HG03103 (cell line): ENCODE data around the gene RRP36.
A peak's percentile ranks its signal among the peaks of the same experiment; 100 is the strongest.
"Not testable (repeated sequence)": the region's sequence is repeated elsewhere in the genome, so short reads cannot be mapped to it uniquely, and the experiment has no call there.

Experiments
- ATAC-seq: cut with Tn5 transposase; IDR thresholded peaks from one replicate; pipeline ENCODE4 v1.9.1; 2021; ENCODE audit warnings: low read depth; ENCODE audit not compliant: unreplicated experiment

Gene RRP36, protein sequence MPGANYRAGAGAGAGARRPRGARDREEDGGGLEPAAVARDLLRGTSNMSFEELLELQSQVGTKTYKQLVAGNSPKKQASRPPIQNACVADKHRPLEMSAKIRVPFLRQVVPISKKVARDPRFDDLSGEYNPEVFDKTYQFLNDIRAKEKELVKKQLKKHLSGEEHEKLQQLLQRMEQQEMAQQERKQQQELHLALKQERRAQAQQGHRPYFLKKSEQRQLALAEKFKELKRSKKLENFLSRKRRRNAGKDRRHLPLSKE

DNA sequence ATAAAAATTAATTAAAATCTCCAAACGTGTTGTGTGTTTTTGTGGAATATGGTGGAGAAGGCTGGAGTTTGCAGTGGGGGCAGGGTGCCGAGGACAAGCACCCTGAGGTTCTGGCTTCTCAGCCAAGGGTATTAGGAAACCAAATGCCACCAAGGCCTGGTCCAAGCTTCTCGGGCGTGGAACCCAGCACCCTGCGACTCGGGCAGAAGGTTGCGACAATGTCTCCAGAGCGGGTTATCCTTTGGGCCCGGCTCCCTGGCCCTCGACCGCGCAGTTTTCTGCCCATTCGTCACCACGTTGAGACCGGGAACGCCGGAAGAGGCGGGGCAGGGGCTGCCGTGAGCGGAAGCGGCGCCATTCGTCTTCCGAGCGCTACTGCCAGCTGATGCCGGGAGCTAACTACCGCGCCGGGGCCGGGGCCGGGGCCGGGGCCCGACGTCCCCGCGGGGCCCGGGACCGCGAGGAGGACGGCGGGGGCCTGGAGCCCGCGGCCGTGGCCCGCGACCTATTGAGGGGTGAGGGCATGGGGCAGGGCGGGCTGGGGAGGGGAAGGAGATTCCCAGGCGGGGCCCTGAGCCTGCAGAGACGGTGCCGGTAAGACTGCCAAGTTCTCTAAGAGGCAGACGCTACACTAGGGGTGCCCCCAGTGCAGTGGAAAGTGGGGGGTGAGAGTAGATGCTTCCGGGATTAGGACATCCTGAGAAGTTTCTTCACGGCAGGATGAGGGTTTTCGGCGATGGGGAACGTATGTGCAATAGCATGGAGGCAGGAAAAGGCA is at the start of gene RRP36:
TSS of gene RRP36 (plus strand) at position 354 of the 778 bp plus-strand sequence. CDS start at position 386, 32 bp downstream.
- peak; percentile 74 for ATAC-seq

DNA sequence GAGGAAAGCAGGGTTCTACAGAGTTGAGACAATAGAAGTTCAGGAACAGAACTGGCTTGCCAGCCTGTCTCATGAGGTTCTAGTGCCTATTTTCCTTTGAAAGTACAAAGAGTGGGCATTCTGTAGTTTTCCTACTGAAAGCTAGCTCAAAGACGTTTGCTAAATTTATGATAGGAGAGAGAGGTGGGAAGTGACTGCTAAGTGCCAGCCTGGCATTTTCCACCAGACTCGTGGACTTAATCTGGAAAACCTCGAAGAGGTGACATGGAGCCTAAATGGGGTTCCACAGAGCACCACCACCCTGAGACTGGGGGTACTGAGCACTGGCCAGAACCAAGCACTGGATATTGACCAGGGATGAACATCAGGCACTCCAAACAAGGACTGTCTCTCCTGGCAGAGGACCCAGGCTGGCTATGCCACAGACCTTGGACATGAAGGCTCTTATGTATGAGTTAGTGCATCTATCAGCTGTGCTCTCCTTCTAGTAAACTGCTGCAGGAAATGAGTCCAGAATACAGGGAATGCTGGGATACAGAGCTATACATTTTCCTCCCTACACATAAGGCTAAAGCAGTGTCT is 49.6 kb upstream of the RRP36 start:
- no peak for ATAC-seq

DNA sequence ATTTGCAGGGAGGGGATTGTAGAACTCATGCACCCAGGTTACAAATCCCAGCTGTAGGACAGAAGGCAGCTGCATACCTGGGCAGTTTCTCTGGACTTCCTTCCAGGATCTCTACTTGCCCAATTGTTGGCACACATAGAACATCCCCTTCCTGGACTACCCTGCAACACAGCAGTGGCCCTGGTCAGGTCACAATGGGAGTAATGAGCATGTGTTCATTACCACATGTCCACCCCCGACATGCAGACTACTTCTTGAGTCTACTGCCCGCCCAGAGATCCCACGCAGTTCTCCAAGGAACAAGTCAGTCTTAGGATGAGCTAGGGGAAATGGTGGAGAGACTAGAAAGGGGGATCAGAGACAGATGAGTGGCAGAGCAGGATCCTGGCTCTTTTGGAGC is 47.5 kb upstream of the RRP36 start:
- ATAC-seq, result no peak

DNA sequence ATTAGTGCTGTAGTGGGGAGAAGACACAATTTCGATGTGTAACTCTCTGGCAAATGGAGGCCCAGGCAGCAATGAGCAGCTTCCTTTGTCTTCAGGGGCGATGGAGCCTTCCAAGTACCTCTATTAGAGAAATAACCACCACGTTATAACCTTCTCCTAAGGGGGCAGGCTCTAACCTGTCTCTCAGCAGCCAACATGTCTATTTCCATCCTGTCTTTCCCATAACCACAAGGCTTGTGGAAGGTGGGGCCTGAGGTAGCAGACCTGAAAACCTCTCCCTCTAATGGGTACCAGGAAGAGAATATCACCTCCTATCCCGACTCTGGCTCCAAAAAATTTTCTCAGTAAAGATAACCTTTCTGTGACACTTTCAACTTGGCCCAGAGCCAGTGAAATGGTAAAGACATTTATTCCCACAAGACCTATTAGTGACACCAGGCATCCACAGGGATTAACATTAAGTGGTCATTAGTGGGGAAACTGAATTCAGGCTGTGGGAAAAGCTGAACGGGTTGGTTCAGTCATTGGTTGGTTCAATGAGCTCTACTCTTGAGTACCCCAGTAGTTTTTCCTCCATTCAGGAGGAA is 46.4 kb upstream of the RRP36 start:
- ATAC-seq, result no peak

DNA sequence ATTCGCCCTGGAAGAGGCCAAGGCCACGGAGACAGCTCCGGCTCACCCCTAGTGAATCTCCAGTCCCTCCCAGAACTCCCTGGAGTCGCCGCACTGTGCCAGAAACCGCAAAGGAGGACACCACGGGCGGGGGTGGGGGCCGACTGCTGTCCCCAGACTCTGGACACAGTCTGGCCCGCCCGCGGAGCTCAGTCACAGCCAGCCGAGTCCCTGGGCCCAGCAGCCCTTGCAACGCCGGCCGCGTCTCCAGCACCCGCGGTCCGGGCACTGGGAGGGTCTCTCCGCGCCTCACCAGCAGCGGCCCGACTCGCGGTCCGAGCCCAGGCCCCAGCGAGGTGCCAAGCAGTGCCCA is 43.0 kb upstream of the RRP36 start:
- ATAC-seq, result peak; percentile 8

DNA sequence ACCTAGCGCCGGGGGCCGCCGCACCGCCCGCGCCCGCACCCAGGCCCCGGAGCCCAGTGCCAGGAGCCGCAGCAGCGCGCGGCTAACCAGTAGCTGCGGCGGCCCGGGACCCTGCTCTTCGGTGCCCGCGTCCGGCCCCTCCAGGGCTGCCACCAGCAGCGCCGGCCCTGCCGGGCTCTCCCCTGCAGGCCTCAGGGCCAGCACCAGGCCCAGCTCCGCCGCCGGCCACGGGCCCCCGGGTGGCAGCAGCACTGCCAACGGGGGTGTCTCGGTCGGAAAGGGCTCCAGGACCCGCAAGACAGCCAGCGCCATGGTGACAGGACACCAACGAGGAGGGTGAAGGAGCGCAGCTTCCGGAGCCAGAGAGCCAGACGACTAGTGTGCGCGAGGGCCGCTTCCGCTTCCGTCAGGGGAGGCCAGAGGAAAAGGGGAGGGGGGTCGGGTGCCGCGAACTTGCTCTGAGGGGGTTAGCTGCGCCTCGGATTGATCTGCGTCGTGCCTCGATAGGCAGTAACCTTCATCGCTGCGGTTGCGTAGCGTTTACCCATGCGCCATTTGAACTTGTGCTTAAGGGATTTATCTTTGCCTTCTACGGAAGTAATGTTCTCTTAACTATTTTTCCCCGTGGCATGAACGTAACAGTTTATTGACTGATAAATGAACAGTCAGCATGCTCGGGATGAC is 42.4 kb upstream of the RRP36 start, which contains the start of gene PEX6:
TSS of gene PEX6 (minus strand) at position 343 of the 684 bp plus-strand sequence. CDS start at position 312, 31 bp downstream.
- ATAC-seq, result peak; percentile 84

DNA sequence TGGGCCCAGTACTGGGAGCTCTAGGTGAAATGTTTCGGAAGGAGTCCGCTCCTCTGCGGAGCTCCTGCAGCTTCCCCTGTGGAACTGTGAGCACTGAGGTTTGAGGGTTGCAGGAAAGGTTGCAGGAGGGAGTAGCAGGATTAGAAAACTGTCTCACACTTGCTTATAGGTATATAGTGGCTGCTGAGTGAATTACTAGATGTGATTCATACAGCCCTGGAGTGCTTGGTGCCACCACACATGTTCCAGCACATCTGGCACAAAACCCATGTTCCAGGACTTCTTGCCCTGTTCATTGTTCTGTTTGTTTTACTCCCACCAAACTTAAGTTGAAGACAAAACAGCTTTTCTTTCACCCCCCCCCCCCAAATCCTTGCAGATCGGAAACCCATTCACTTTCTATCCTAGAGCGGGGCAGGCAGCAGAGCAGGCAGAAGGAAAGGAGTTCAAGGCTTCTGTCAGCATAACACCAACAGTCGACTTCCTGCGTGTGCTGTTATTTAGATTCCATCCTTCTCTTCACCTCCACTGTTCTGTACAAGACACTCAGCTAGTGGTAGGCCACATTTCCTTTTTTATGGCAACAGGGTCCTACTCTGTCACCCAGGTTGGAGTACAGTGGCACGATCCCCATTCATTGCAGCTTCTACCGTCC is 41.8 kb upstream of the RRP36 start:
- no peak for ATAC-seq

DNA sequence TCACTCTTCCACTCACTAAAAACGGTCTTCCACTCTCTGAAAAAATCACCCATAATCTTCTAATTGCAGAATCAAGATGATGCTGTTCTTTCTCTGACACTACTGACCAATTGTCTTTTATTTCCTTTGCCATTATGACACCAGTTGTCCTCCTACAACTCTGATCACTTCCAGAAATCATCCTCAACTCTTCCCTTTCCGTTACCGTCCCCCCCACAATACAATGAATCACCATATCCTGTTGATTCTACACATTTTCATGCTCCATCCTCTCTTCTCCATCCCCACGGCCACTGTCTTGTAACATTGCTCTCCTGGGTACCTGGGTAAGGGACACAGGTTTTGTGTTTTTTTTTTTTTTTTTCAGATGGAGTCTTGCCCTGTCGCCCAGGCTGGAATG is 39.6 kb upstream of the RRP36 start:
- no peak for ATAC-seq

DNA sequence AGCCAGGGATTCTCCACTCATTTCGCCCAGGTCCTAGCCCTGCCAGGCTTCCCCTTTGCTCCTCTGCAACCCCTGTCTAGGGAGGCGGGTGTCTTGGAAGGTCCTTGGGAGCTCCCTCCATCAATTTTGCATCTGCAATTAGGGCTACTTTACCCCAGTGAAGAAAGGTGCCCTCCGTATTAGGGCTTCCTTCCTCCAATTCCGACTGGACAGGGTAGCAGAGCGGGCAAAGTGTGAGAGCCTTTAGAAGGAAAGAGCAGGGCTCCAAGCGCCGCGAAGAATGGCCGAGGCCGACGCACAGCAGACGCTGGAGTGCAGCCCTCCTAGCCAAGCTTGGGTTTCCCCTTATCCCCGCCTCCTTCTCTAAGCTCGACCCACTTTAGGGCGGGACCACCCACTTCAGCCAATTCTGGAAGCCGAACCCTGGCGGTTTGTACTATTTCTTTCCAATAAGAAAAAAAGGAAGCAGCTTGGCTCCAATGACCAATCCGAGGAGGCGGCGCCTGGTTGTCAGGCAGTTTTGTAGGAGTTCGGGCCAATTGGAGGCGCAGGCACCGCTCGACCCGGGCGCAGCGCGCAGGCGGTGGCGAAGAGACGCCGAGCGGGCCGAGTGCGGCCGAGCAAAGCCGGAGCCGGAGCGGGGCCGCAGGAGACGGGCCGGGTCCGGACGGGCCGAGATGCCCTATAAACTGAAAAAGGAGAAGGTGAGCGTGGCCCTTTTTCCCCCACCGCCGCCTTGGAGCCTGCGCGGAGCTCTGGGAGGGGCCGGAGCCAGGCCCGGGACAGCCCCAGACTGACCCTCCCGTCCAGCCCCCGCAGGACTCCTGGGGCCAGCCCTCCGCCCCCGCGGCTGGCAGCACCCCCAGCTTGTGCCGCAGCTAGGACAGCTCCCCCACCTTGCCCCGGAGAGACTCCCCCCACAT is 37.2 kb upstream of the RRP36 start, which contains the start of gene PPP2R5D:
TSS of gene PPP2R5D (plus strand) at position 570 of the 923 bp plus-strand sequence. CDS start at position 678, 108 bp downstream.
- ATAC-seq, result peak; percentile 86

DNA sequence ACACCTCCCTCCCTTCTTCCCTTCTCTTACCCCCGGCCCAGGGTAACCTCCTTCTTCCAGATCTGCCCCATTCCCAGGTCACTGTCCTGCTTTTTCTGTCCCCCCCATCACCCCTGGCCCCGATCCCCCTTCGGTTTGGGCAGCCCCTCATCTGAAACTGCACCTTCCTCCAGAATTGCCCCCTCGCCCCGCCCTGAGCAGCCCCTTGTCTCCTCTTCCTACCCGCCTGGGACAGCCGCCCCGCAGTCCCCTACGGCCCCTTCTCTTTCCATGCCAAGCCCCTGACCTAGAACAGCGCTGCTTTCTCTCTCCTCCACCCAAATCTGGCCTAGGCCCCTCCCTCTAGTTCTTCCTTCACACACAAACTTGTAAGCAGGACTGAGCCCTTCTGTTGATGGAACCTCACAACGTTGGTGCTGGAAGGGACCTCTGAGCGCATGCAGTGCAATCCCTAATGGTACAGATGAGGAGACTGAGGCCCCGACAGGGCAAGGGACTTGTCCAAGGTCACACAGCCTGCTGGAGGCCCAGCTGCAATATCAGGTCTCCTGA is 36.4 kb upstream of the RRP36 start:
- no peak for ATAC-seq

DNA sequence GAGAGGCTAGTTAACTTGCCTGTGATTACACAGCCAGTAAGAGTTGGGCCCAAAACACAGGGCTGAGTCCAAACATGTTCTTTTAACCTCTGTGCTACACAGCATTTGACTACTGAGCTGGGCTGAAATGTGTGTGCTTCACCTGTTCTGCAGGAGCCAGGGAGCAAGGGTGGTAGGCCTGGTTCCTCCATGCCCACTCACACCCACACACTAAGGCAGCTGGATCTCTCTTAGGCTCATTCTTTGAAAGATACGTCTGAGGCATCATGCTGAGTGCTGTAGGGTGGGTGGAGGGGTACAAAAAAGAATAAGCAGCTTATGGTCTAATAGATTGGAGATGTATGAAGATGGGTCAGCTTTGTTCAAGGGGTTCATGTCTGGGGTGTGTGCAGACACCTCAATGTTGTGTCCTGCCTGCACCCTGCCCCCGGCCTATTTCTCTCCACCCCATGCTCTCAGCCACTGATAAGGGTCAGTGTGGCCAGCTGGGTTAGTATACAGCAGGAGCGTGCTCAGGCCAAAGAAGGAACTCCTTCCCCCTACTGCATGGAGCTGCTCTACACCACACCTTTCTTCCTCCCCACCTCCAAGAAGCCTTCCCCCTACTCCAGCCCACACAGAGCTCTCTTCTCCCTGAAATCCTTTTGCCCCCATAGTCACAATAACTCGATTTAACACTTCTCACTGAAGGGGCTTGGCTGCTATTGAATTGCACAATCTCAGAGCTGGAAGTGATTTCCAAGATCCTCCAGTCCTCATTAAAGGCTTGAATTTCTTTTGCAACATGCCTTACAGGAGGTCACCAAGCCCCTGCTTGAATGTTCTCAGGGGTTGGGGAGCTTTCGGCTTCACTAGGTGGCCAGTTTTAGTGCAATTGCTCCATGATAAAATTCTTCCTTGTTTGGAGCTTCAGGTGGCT is 33.6 kb upstream of the RRP36 start:
- no peak for ATAC-seq

DNA sequence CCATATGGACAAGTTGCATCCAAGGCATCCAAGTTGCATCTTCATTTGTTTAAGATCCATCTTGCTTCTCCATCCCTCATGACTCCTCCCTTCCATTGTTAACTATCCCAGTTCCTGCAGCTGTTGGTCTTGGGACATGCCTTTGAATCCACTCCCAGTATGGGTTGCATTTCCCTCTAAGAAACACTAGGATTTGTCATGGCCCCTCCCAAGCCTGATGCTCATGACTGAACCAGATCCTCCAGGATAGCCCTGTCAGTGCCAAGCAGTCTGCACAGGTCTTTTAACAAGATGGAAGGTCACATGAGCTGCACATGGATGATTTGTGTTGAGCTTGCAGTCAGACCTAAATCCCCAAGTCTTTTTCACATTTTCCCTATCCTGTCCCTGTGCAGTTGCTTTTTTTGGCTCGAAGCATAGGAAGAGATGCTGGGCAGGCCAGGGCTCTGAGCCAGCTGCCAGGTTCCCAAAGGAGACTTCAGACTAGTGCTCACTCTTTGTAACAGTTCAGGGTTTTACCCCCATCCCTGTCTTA is 32.9 kb upstream of the RRP36 start:
- ATAC-seq, result no peak

DNA sequence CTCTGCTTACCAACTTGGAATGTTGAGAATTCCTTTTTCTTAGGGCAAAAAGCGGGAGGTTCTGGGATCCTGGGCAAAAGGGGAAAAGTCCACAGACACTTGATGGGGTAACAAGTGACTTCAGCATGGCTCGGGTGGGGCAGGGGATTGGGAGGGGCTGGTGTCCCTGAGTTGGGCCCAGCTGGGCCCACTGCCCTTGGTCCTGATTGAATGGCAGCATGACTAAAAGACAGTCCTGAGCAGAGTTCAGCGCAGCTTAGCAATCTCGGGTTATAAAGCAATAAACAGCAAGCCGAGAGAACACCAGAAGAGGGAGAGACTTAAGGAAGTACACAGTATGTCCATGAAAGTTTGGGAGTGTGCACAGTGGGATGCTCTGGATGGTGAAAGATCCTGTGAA is 31.5 kb upstream of the RRP36 start:
- no peak for ATAC-seq

DNA sequence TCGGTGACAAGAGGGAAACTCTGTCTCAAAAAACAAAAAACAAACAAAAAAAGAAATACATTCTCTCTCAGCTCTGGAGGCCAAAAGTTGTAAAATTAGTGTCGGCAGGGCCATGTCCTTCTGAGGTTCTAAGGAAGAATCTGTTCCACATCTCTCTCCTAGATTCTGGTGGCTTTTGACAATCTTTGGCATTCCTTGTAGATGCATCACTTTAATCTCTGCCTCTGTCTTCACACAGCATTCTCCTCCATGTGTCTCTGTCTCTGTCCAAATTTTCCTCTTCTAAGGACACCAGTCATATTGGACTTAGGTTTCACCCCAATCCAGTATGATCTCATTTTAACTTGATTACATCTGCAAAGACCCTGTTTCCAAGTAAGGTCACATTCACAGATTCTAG is 28.0 kb upstream of the RRP36 start:
- ATAC-seq, result no peak

DNA sequence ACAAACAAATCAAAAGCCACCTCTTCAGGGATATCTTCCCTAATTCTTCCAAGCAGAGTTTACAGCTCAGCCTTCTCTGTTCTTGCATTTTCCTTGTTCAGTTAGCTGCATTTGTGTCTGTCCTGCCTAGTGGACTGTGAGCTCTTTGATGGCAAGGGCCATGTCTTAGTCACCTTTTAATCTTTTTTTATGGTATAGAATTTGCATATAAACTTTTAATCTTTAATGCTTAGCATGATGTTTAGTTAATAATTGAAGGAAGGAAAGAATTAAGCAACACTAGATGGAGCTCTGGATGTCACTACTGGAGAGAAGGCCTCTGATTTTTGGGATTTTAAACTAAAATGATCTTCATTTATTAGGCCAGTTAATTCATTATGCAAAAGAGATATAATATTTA is 24.9 kb upstream of the RRP36 start:
- ATAC-seq, result no peak

DNA sequence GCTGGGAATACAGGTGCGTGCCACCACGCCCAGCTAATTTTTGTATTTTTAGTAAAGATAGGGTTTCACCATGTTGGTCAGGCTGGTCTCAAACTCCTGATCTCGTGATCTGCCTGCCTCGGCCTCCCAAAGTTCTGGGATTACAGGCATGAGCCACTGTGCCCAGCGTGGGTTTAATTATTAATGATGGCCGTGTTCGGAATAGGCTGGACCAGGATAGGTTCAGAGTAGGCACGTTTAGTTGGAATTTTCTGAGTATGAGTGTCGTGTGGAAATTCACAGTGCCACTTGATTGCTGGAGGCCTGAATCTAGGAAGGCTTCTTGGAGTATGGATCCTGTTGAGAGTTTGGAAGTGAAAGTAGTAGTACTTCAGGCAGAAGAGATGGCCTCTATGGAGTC is 23.2 kb upstream of the RRP36 start:
- ATAC-seq, result not testable (repeated sequence)

DNA sequence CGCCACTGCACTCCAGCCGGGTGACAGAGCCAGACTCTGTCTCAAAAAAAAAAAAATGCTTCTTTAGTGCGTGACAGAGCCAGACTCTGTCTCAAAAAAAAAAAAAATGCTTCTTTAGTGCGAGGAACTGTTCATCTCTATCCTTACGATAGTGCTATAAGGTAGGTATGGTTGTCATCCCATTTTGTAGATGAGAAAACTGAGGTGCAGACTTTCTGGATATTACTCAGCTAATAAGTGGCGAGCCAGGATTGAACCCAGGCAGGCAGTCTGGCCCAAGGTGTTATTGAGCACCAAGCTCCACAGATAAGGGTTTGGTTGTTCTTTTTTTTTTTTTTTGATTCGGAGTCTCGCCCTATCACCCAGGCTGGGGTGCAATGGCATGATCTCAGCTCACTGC is 19.6 kb upstream of the RRP36 start:
- no peak for ATAC-seq

DNA sequence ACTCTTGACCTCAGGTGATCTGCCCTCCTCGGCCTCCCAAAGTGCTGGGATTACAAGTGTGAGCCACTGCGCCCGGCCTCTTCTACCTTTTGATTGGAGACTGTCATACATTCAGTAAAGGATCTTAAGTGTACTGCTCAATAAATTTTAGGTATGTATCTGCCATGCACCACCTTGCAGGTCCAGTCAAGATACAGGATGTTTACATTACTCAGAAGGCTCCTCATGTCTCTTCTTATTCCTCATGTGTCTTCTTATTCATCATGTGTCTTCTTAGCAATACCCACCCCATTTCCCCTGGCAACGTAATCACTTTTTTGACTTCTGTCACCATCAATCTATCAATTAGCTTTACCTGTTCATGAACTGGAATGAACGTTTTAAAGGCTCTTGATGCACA is 15.6 kb upstream of the RRP36 start:
- ATAC-seq, result no peak
